ENCODE data around the gene ENPP6.
A peak's percentile ranks its signal among the peaks of the same experiment; 100 is the strongest.

The ENPP6 gene

DNA sequence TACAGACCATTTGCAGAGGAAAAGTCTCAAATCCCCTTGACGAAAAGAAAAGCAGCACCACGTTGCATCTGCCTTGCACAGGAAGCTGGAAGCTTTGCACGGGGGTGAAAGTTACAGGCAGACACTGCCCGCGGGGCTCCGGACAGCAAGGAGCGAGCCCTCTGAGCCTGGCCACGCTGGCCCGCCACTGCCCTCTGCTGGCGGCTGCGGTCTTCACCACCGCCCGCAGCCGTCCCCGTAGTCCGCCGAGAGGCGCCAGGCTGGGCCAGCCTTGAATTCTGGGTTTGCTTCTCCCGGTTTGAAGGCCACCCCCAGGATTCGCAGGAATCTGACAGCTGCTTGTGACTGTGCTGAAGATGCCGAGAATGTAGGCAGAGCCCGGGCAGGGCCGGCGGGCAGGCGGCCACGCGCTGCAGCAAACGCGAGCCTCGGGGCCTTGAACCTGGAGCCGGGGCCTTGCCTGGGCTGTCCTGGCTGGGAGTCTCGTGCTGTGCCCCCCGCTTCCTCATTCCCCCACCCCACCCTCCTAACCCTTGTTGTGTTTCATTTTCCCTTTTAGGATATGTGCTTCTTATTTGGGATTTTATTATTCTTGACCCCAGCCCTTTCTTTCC is 49.2 kb downstream of the ENPP6 start:
- TF ChIP-seq, protein P1, sequence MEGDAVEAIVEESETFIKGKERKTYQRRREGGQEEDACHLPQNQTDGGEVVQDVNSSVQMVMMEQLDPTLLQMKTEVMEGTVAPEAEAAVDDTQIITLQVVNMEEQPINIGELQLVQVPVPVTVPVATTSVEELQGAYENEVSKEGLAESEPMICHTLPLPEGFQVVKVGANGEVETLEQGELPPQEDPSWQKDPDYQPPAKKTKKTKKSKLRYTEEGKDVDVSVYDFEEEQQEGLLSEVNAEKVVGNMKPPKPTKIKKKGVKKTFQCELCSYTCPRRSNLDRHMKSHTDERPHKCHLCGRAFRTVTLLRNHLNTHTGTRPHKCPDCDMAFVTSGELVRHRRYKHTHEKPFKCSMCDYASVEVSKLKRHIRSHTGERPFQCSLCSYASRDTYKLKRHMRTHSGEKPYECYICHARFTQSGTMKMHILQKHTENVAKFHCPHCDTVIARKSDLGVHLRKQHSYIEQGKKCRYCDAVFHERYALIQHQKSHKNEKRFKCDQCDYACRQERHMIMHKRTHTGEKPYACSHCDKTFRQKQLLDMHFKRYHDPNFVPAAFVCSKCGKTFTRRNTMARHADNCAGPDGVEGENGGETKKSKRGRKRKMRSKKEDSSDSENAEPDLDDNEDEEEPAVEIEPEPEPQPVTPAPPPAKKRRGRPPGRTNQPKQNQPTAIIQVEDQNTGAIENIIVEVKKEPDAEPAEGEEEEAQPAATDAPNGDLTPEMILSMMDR (IDR thresholded peaks at IDR 0.05; ENCODE audit: low read depth, low read length) = peak; percentile 93
- H3K4me3 ChIP-seq (ENCODE audit: low read depth, low read length) = no peak overlapping the region

DNA sequence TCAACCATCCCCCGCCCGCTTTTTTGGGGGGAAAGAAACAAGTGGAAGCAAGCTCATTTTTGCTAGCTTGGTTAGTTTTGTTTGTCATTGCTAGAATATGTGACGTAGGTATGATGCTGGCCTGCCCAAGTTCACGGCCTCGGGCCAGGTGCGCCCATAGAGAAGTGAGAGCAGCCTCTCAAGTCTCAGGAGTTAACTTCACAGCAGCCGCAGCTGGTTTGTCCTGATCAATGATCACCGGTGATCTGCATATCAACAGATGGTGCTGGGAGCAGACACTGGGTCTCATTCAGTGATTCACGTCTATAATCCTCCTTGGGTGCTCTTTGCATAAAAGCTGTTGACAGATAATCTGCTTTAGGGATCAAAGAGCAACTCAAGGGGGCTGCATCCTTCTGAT is 50.1 kb downstream of the ENPP6 start:
- no peak overlapping the region for H3K4me3 ChIP-seq (ENCODE audit: low read depth, low read length)
- TF ChIP-seq, protein P1 (IDR thresholded peaks at IDR 0.05; ENCODE audit: low read depth, low read length) = no peak

DNA sequence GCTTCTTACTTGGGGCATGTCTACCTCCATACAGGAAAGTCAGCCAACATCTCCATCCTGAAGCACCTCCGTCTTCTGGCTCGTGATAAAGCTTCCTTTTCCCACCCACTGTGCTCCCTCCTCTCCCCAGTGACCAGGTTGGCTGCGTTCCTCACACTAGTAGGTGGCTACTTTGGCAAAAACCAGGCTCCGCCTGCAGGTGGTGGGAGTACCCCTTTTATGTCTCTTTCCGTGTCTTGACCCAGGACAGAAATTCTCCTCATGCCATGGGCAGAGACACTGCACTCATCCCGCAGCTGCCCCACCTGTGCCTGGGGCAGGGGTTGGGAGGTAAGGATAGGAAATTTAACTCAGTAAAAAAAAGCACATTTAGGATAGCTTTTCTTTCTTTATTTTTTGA is 50.9 kb downstream of the ENPP6 start:
- TF ChIP-seq, protein P1 (IDR thresholded peaks at IDR 0.05; ENCODE audit: low read depth, low read length) = no peak
- no peak overlapping the region for H3K4me3 ChIP-seq (ENCODE audit: low read depth, low read length)

DNA sequence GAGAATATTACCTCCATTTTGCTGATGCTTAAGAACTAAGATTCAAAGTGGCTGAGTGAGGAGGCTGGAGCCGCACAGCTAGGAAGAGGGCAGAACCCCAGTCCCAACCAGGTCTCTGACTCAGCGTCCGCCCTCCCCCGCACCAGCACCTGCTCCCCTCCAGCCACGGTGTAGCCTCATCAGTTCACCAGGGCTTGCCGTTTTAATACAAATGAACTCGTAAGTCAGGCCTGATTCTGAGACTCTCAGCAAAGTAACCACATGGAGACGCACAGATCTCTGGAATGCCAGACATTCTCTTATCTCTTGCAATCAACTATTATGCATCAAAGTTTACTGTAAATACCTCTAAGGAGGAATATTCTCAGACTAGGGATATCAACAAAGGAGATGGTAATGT is 52.4 kb downstream of the ENPP6 start:
- TF ChIP-seq, protein P1 (IDR thresholded peaks at IDR 0.05; ENCODE audit: low read depth, low read length) = no peak

DNA sequence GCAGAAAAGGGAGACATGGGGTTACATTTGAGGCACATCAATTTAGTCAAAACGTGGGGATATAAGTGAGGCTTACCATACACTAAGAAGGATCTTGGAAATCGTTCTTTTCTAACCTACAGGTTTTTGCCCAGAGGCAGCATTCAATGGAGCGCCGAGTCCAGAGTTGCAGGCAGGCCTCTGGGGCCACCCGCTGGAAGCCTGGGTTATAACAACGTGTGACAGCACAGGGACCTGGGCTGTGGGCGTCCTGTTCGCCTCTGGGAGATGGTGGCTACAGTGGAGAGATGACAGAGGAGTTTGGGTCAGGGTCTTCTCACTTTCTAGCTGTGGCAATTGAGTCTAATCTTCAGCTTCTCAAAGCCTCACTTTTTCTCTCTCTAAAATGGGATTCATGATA is 53.9 kb downstream of the ENPP6 start:
- TF ChIP-seq, protein P1 (IDR thresholded peaks at IDR 0.05; ENCODE audit: low read depth, low read length) = 0 out of 2 replicates have a peak, but pooled peaks have one; percentile 38
- no peak overlapping the region for H3K4me3 ChIP-seq (ENCODE audit: low read depth, low read length)

More for the DNA sequence above, 52.4 kb downstream of the ENPP6 start:
- no peak overlapping the region for H3K4me3 ChIP-seq (ENCODE audit: low read depth, low read length)

DNA sequence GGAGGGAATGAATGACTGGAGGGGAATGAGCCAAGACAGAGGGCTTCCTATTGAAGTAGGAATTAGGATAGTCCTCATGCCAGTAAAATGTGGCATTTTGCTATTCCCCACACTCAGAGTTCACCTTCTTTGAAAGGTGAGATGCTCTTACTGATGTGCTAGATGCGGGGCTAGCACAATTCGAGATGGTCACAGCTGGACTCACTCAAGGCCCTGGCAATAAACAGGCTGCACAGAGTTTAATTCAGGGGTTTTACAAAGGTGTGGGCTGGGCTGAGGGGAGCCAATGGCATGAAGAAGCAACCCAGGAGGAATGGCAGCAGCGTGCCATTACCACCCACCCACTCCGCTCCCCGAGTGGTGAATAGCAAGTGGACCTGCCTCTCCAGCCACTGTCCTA is 55.1 kb downstream of the ENPP6 start:
- no peak overlapping the region for H3K4me3 ChIP-seq (ENCODE audit: low read depth, low read length)
- TF ChIP-seq, protein P1 (IDR thresholded peaks at IDR 0.05; ENCODE audit: low read depth, low read length) = no peak

DNA sequence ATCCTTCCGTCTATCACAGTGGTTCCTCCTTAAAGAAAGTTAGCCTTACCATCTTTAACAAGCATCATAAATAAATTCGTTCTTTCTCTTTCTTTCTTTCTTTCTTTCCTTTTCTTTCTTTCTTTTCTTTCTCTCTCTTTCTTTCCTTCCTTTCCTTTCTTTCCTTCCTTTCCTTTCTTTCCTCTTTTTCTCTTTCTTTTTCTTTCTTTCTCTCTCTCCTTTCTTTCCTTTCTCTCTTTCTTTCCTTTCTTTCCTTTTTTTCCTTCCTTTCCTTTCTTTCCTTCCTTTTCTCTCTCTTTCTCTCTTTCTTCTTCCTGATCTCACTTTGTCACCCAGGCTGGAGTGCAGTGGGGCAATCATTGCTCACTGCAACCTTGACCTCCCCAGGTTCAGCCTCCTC is 60.4 kb downstream of the ENPP6 start:
- no peak overlapping the region for H3K4me3 ChIP-seq (ENCODE audit: low read depth, low read length)
- TF ChIP-seq, protein P1 (IDR thresholded peaks at IDR 0.05; ENCODE audit: low read depth, low read length) = no peak
